ENCODE results near the gene TRIL. TPM values are rescaled to one million over a fixed set of nuclear protein-coding genes. Genes with fewer than 3 reads are reported as not detected.

TRIL gene
- polyA plus RNA-seq, 3 donors: 53.4 to 70.2 (median 53.5) TPM

DNA sequence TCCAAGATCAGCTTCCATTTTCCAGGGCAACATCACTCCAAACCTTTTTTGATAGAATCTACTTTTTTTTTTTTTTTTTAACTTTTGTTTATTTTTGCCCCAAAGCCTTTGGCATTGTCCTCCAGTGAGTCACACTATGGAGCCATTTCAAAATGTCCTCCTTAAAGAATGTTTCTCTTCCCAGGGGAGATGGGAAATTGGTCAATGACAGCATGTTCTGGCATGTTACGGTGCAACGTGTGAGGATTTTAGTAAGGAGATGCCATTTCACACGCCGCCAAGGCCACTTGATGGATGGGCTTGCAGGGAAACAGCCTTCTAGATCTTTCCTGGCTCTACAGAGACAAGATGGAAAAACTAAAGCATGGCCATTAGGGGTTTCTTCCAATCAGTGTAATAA is 30.7 kb upstream of the TRIL start:
- no peak for DNase-seq (ENCODE audit: extremely low read depth in 1 of 11, low read depth in 9 of 11, low spot score in 4 of 11)

DNA sequence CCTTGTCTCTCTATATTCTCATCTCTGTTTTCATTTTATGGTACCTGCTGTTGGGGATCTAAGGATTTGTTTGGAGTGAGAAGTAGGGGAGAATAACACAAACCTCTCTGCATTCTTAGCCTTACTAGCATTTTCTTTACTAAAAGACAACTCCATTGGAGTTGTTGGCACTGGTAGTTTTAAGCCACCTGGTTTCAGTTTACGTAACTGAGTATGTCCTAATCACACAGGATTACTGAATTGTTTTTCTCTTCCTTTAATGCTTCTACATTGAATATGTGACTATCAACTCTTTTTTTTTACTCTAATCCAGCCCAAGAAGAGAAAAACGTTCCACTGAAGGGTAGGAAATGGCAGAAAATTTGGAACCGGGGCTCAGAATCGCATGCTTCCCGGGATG is 30.0 kb upstream of the TRIL start:
- DNase-seq (ENCODE audit: extremely low read depth in 1 of 11, low read depth in 9 of 11, low spot score in 4 of 11): no peak

- no peak for DNase-seq (ENCODE audit: extremely low read depth in 1 of 11, low read depth in 9 of 11, low spot score in 4 of 11)
These were observed 28.6 kb upstream of the TRIL start for GRCh38 chr7:28986765-28987110.

DNA sequence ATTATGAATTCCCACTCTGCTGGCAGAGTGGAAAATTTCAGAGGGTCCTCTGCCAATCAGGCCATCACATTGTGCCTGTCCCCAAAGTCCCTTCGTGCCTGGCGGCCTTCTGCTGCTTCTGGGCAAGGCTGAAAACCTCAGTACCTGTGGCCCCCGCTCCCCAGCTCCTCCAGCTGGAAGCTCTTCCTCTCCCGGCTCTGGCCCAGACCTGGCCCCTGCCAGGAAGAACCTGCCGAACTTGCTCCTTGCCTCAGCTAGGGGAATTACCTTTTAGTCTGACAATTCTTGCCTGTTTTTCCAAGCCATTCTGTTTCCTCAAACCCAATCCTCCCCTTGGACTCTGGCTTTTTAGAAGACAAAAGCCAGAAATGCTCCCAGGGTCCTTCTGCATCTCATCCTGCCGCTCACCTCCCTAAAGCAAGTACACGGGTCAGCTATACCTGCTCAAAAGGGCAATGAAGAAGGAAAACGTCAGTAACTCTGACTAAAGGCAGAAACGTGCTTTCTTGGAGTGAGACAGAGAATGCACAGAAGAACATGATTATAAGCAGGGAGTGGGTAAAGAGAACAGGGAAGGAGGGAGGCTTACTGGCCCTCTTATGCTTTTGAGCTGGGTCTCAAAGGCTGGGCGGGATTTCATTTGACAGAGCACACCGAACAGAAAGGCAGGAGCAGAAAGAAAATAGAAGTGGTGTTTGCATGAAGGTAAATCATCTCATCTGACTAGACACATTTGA is 28.1 kb upstream of the TRIL start:
- DNase-seq (ENCODE audit: extremely low read depth in 1 of 11, low read depth in 9 of 11, low spot score in 4 of 11): no peak

GRCh38 chr7:28984631-28985030 is 26.5 kb upstream of the TRIL start:
- no peak for DNase-seq (ENCODE audit: extremely low read depth in 1 of 11, low read depth in 9 of 11, low spot score in 4 of 11)

DNA sequence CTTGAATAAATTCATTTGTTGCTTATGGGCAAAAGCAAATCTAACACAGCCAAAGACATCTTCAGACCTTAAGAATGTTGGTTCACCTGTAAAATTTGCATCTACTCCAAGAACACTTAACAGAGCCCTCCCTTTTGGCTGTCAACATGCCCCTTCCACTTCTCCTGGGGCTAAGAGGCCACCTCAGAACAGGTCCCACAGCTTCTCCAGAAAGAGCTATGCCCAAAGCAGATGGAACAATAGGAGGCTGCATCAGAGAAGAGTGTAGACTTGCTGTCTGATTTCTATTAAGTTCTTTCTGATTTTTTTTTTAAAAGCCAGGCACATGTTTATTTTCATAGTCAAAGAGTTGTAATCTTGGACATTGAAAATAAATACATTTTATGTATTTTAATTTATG is 26.1 kb upstream of the TRIL start:
- DNase-seq (ENCODE audit: extremely low read depth in 1 of 11, low read depth in 9 of 11, low spot score in 4 of 11): no peak

- DNase-seq (ENCODE audit: extremely low read depth in 1 of 11, low read depth in 9 of 11, low spot score in 4 of 11): no peak
These were observed 25.5 kb upstream of the TRIL start for GRCh38 chr7:28983396-28984190.

DNA sequence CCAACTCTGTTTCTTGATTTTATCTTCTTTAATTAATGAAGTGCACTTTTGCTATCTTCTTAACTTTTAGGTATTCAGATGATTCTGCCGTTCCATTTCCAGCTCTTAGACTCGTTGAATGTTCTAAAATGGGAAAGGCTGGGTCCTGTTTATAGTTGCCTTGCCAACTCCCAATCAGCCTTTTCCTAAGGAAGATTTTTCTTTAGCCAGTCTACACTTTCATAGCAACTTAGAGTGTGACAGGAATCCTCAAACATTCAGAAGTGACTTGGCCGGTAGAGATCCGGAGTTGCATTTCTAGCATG is 23.0 kb upstream of the TRIL start:
- no peak for DNase-seq (ENCODE audit: extremely low read depth in 1 of 11, low read depth in 9 of 11, low spot score in 4 of 11)

- no peak for DNase-seq (ENCODE audit: extremely low read depth in 1 of 11, low read depth in 9 of 11, low spot score in 4 of 11)
These were observed 22.5 kb upstream of the TRIL start for GRCh38 chr7:28980451-28981160.

DNA sequence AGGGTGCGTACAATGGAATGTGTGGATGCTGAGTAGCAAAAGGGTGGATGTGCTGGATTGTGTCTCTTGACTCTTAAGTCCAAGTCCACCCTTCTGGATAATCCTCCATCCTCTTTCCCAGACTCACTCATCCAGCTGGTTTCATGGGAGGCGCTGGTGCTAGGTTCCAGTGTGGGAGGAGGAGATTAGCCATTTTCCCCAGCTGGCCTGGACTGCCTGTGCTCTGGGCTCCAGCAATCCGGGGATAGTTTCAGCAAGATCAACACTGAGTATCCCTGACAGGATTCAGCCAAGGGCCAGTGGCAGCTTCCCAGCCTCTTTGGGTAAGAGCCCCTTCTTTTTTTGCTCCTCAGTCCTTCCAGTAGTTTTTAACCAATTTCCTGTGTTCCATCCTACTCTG is 21.6 kb upstream of the TRIL start:
- DNase-seq (ENCODE audit: extremely low read depth in 1 of 11, low read depth in 9 of 11, low spot score in 4 of 11): no peak

DNA sequence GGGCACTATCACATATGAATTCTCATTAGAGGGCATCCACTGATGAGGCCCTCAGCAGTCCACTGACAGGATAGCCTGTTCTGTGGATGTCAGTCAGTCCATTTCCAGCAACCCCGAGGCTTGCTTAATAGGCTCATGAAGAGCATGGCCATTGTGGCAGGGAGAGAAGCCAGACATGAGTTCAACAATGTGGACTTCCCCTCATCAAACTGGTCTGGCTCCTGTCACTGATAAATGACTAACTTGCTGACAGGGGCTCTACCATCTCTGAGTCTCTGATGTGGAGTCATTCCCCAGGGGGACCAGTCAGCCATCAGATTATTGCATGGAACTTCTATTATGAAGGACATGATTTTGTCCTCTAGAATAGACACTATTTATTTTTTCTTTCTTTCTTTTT is 19.8 kb upstream of the TRIL start:
- no peak for DNase-seq (ENCODE audit: extremely low read depth in 1 of 11, low read depth in 9 of 11, low spot score in 4 of 11)

GRCh38 chr7:28976022-28976421 is 17.9 kb upstream of the TRIL start:
- DNase-seq (ENCODE audit: extremely low read depth in 1 of 11, low read depth in 9 of 11, low spot score in 4 of 11): no peak

GRCh38 chr7:28973591-28973990 is 15.5 kb upstream of the TRIL start:
- no peak for DNase-seq (ENCODE audit: extremely low read depth in 1 of 11, low read depth in 9 of 11, low spot score in 4 of 11)

DNA sequence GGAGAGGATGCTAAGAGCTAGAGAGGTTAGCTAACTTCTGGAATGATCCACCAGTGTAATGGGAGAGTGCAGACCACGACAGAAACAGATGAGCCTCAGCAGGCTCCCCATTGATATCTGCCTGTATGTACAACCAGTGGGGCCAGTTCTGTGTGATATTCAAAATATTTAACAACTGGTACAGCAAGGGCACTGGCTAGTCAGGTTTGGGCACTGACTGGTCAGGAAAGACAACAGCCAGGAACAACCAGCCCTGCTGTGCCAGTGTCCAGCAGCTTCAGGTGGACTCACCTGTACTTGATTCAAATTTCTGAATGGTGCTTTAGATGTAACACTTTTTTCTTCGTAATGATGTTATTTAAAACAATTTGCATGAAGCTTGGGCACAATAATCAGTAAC is 5.9 kb upstream of the TRIL start:
- DNase-seq (ENCODE audit: extremely low read depth in 1 of 11, low read depth in 9 of 11, low spot score in 4 of 11): no peak

- no peak for DNase-seq (ENCODE audit: extremely low read depth in 1 of 11, low read depth in 9 of 11, low spot score in 4 of 11)
These were observed 3.8 kb upstream of the TRIL start for GRCh38 chr7:28961972-28962371.

- no peak for DNase-seq (ENCODE audit: extremely low read depth in 1 of 11, low read depth in 9 of 11, low spot score in 4 of 11)
These were observed 2.1 kb upstream of the TRIL start for GRCh38 chr7:28960071-28960840.

GRCh38 chr7:28958980-28959347 is 834 bp upstream of the TRIL start:
- DNase-seq (ENCODE audit: extremely low read depth in 1 of 11, low read depth in 9 of 11, low spot score in 4 of 11): no peak

DNA sequence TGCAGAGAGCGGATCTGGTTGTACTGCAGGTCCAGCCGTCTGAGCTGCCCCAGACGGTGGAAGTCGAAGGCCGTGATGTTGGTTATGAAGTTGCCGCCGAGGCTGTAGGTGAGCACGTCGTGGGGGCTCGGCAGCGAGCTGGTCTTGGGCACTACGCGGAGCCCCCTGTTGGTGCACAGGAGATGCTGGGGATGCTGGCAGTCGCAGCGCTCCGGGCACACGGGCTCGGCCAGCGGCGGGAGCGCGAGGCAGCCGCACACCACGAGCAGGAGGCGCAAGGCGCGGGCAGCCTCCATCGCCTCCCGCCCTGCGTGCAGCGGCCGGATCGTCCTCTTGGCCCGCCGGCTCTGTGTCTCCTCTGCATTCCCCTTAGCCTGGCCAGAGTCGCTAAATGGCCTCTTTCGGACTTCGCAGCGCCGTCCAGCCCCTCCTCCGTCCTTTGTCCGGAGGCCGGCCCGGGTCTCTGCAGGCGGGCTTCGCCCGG is 337 bp downstream of the TRIL start:
- DNase-seq (ENCODE audit: extremely low read depth in 1 of 11, low read depth in 9 of 11, low spot score in 4 of 11): peak in 3 of 11 donors; percentile 24 to 35 (median 29)

DNA sequence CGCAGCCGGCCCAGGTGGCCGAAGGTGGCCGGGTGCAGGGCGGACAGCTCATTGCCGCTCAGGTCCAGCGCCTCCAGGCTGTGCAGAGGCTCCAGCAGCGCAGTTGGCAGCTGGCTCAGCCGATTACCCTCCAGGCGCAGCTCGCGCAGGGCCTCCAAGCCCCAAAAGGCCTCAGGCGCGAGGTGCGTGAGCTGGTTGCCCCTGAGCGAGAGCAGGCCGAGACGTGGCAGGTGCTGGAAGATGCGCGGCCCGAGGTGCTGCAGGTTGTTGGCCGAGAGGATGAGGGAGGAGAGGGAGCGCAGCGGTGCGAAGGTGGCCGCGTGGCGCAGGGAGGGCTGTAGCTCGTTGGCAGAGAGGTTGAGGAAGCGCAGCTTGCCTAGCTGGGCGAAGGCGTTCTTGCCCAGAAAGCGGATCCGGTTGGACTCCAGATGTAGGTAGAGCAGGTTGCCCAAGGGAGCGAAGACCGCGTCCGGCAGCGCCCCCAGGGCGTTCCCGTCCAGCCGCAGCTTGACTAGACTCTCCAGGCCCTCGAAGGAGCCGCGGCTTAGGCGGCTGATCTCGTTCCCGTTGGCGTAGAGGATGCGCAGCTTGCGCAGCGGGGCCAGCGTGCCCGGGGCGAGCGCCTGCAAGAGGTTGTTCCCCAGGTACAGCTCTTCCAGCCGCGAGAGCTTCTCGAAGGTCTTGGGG is 923 bp downstream of the TRIL start:
- DNase-seq (ENCODE audit: extremely low read depth in 1 of 11, low read depth in 9 of 11, low spot score in 4 of 11): peak in 2 of 11 donors; percentile 47 to 51

Measured in renal cortex interstitium (tissue), 11 donors.